Endothelial cell of umbilical vein (primary cell): ENCODE data around the gene KATNAL1. TPM values are rescaled to one million over a fixed set of nuclear protein-coding genes. Genes with fewer than 3 reads are reported as not detected.

ENCODE experiments used
- BruUV-seq: library from RNA; stranded (reverse); fragments of 400-500 nt; replicated peaks from 2 replicates; lab custom pipeline; 2021; lab: Mats Ljungman, UMichigan
- CTCF ChIA-PET: fragments of 300-600, 350-600 bp; sonication (Branson Sonifier 250); formaldehyde crosslinking; loops from one replicate; lab custom pipeline; 2021; ENCODE audit warnings: antibody characterized with exemption, inconsistent platforms; lab: Charles Lee
- POLR2A ChIA-PET: fragments of 300-600, 350-600 bp; sonication (Branson Sonifier 250); formaldehyde crosslinking; loops from one replicate; lab custom pipeline; 2021; ENCODE audit warnings: antibody characterized with exemption, inconsistent platforms; lab: Charles Lee
- DNase-seq: peaks from one replicate; pipeline ENCODE4 v3.0.0-alpha.2; 2011; ENCODE audit warnings: low read depth, low spot score
- FAIRE-seq: peaks from 2 replicates; lab custom pipeline; 2011; peaks lifted over from hg19 to GRCh38; lab: Jason Lieb, UNC
- H2AFZ ChIP-seq: 2 replicates; pipeline ENCODE4 v1.6.0; 2012; ENCODE audit warnings: low read depth, low read length, control low read depth, inconsistent platforms
- H3K27ac ChIP-seq: 2 replicates; pipeline ENCODE4 v1.5.1; 2011; ENCODE audit warnings: low read depth, mild to moderate bottlenecking, control low read depth, low read length, moderate library complexity; ENCODE audit not compliant: insufficient read depth
- H3K27me3 ChIP-seq, 2 experiments: 2 replicates each; pipeline versions ENCODE4 v1.6.0 to v1.6.1; 2011; ENCODE audit warnings: low read length in 2 of 2, mixed read lengths in 1 of 2; ENCODE audit not compliant: control insufficient read depth in 2 of 2, insufficient read depth in 2 of 2
- H3K36me3 ChIP-seq, 2 experiments: 2 replicates in 1 of 2; 3 replicates in 1 of 2; pipeline ENCODE4 v1.5.1; 2011; ENCODE audit warnings: low read length in 2 of 2, mild to moderate bottlenecking in 1 of 2, moderate library complexity in 1 of 2; ENCODE audit not compliant: control insufficient read depth in 2 of 2, insufficient read depth in 2 of 2; ENCODE audit errors: extremely low read depth in 1 of 2
- H3K4me1 ChIP-seq: 3 replicates; pipeline ENCODE4 v1.5.1; 2011; ENCODE audit warnings: mild to moderate bottlenecking, low read length; ENCODE audit not compliant: control insufficient read depth, insufficient read depth; ENCODE audit errors: extremely low read depth
- H3K4me2 ChIP-seq: 2 replicates; pipeline ENCODE4 v1.6.1; 2011; ENCODE audit warnings: low read length, control low read depth, mixed read lengths; ENCODE audit not compliant: insufficient read depth
- H3K4me3 ChIP-seq, 3 experiments: fragments of 200-600 bp in 1 of 3; sonication (generic), shearing (Covaris generic) in 1 of 3; replicated peaks in 1 of 3; 2 replicates each; pipeline ENCODE4 v1.5.1; 2011 to 2016; ENCODE audit warnings: control low read depth in 3 of 3, low read length in 3 of 3, mild to moderate bottlenecking in 2 of 3, inconsistent platforms in 1 of 3, low read depth in 1 of 3, moderate library complexity in 1 of 3; ENCODE audit not compliant: insufficient read depth in 1 of 3
- H3K79me2 ChIP-seq: 2 replicates; pipeline ENCODE4 v1.6.0; 2012; ENCODE audit warnings: low read length, inconsistent platforms; ENCODE audit not compliant: control insufficient read depth, insufficient read depth
- H3K9ac ChIP-seq: replicated peaks from 2 replicates; pipeline ENCODE3; 2011; ENCODE audit warnings: low read length, control low read depth; ENCODE audit not compliant: insufficient read depth; ENCODE audit errors: extremely low read depth
- H3K9me1 ChIP-seq: replicated peaks from 3 replicates; pipeline ENCODE4 v1.6.0; 2011; ENCODE audit warnings: mild to moderate bottlenecking, low read length; ENCODE audit not compliant: control insufficient read depth, insufficient read depth; ENCODE audit errors: extremely low read depth
- H3K9me3 ChIP-seq: replicated peaks from 2 replicates; pipeline ENCODE4 v1.5.1; 2012; ENCODE audit warnings: low read length, inconsistent platforms; ENCODE audit not compliant: control insufficient read depth, insufficient read depth
- H4K20me1 ChIP-seq: replicated peaks from 2 replicates; pipeline ENCODE3; 2011; ENCODE audit warnings: mild to moderate bottlenecking, low read length; ENCODE audit not compliant: control insufficient read depth, insufficient read depth; ENCODE audit errors: extremely low read depth
- CTCF ChIP-seq, 2 donors: IDR thresholded peaks; 1 replicate in 1 of 2; 2 replicates in 1 of 2; pipeline ENCODE4 v1.5.1; 2011; ENCODE audit warnings: low read length in 2 of 2, mild to moderate bottlenecking in 2 of 2, moderate library complexity in 2 of 2, control low read depth in 1 of 2, inconsistent platforms in 1 of 2, low read depth in 1 of 2; ENCODE audit not compliant: insufficient read depth in 1 of 2; ENCODE audit errors: extremely low read depth in 1 of 2
- GATA2 ChIP-seq: IDR thresholded peaks from 2 replicates; pipeline ENCODE4 v1.7.0; 2011; ENCODE audit warnings: low read depth, mild to moderate bottlenecking, moderate library complexity, mixed read lengths, low read length; ENCODE audit not compliant: insufficient read length, insufficient read depth
- JUN ChIP-seq: IDR thresholded peaks from 2 replicates; pipeline ENCODE4 v1.6.1; 2011; ENCODE audit warnings: borderline replicate concordance, low read depth; ENCODE audit not compliant: insufficient read length, insufficient read depth
- MYC ChIP-seq: IDR thresholded peaks from one replicate; pipeline ENCODE4 v1.6.1; 2011; ENCODE audit warnings: mild to moderate bottlenecking, low read depth, low read length
- POLR2AphosphoS5 ChIP-seq: IDR thresholded peaks from 2 replicates; pipeline ENCODE4 v1.6.1; 2012; ENCODE audit warnings: low read depth, mild to moderate bottlenecking, control low read depth, low read length, moderate library complexity; ENCODE audit not compliant: insufficient read depth
- dilution Hi-C: fragments of 300-500 bp; cut with MboI; formaldehyde crosslinking; loops from one replicate; pipeline ENCODE4 v1.15.0; 2019; ENCODE audit warnings: low sequenced_read_pairs; ENCODE audit not compliant: extremely low pct_ligation_motif_present
- intact Hi-C: fragments of 100-400 bp; cut with micrococcal nuclease; formaldehyde crosslinking; loops from one replicate; pipeline ENCODE4 v1.10.0; 2022
- polyA plus RNA-seq, 4 experiments: library from polyadenylated mRNA; depleted of rRNA in 3 of 4; stranded (reverse) in 3 of 4; unstranded in 1 of 4; fragments of >200 nt; gene quantifications; 2 replicates each; pipeline versions ENCODE4 v1.2.1 to v1.2.3, GENCODE V29; 2011 to 2012; ENCODE audit warnings: missing spikeins in 1 of 4
- total RNA-seq: library from RNA; stranded (reverse); gene quantifications from 2 replicates; pipeline ENCODE4 v1.2.3, GENCODE V29; 2021

KATNAL1 gene
- total and polyA plus RNA-seq, 2 donors (not counting 3 experiments of a cell fraction or from before 2014, with no cell fraction given) = 7.2 to 49.2 TPM

GRCh38 chr13:30255696-30256095 lies 51.7 kb downstream of the KATNAL1 start:
- Histone ChIP-seq H4K20me1 (no peaks in the 10 kb centered on the region), H3K9me1 (no peaks in the 10 kb centered on the region), H3K36me3 (peaks cover 0 to 2% of the 10 kb centered on the region in 2 experiments), H2AFZ (no peak overlapping the region), H3K4me3 (no peak overlapping the region), H3K4me2 (no peak overlapping the region), H3K79me2 (peaks cover 2% of the 10 kb centered on the region), H3K9me3 (no peaks in the 10 kb centered on the region), H3K27me3 (no peaks in the 10 kb centered on the region), H3K4me1 (no peaks in the 10 kb centered on the region), H3K27ac (no peak overlapping the region), H3K9ac (no peak overlapping the region)
- ChIA-PET CTCF (interaction anchor here (0.7 to 2.7 kb wide), 5 partner anchors 80 to 789 kb away, joined by 3 to 12 read pairs (median 4); no protein-coding TSS in a partner anchor), POLR2A (no interaction called here)
- dilution Hi-C loops = no loop called here
- DNase-seq = peak; percentile 24
- intact Hi-C loops = loop anchor here (10.0 kb wide), 1 partner anchor 209 kb away; the partner anchor contains the start of gene HMGB1
- FAIRE-seq = no peak
- TF ChIP-seq GATA2 (no peak), CTCF (IDR thresholded peaks at IDR 0.05; ENCODE audit: extremely low read depth in 1 of 2, insufficient read depth in 1 of 2, low read depth in 1 of 2, low read length in 2 of 2) (no peak), MYC (no peak)
- BruUV-seq = no TSS peak

GRCh38 chr13:30253830-30254229 lies 53.5 kb downstream of the KATNAL1 start:
- ChIA-PET POLR2A (no interaction called here), CTCF (no interaction called here)
- Histone ChIP-seq H3K9me3 (no peaks in the 10 kb centered on the region), H3K27ac (no peak overlapping the region), H2AFZ (no peak overlapping the region), H3K27me3 (no peaks in the 10 kb centered on the region), H3K79me2 (peaks cover 2% of the 10 kb centered on the region), H3K4me3 (no peak overlapping the region), H3K9me1 (no peaks in the 10 kb centered on the region), H3K9ac (no peak overlapping the region), H3K36me3 (peaks cover 0 to 2% of the 10 kb centered on the region in 2 experiments), H4K20me1 (no peaks in the 10 kb centered on the region), H3K4me2 (no peak overlapping the region), H3K4me1 (no peaks in the 10 kb centered on the region)
- DNase-seq (no peak), FAIRE-seq (no peak)
- intact Hi-C loops = loop anchor here (10.0 kb wide), 1 partner anchor 211 kb away; the partner anchor contains the start of gene HMGB1
- dilution Hi-C loops = no loop called here
- no TSS peak for BruUV-seq
- TF ChIP-seq POLR2AphosphoS5 (no peak), GATA2 (no peak), JUN (no peak)
